Stomach smooth muscle (tissue), 2 donors: ENCODE data around the gene ASL.
"Not testable (repeated sequence)": the region's sequence is repeated elsewhere in the genome, so short reads cannot be mapped to it uniquely, and the experiment has no call there.

Experiments used
- H3K27ac ChIP-seq: one replicate; pipeline ENCODE4 v1.7.0; 2013; ENCODE audit warnings: mild to moderate bottlenecking, low read length, inconsistent platforms
- H3K27me3 ChIP-seq, 2 donors: one replicate each; pipeline ENCODE4 v1.7.0; 2013; ENCODE audit warnings: low read length in 2 of 2; ENCODE audit not compliant: insufficient read depth in 2 of 2, control insufficient read depth in 1 of 2
- H3K36me3 ChIP-seq, 2 donors: one replicate each; pipeline ENCODE4 v1.7.0; 2013; ENCODE audit warnings: low read length in 2 of 2; ENCODE audit not compliant: control insufficient read depth in 2 of 2, insufficient read depth in 2 of 2
- H3K4me1 ChIP-seq: one replicate; pipeline ENCODE4 v1.7.0; 2013; ENCODE audit warnings: low read length; ENCODE audit not compliant: control insufficient read depth, insufficient read depth
- H3K4me3 ChIP-seq, 2 donors: one replicate each; pipeline ENCODE4 v1.7.0; 2013; ENCODE audit warnings: low read length in 2 of 2
- H3K9ac ChIP-seq, 2 donors: one replicate each; pipeline ENCODE4 v1.7.0; 2013; ENCODE audit warnings: low read length in 2 of 2, mild to moderate bottlenecking in 1 of 2
- H3K9me3 ChIP-seq, 2 donors: one replicate each; pipeline ENCODE4 v1.7.0; 2013; ENCODE audit warnings: low read length in 2 of 2; ENCODE audit not compliant: control insufficient read depth in 2 of 2
- donor health status: healthy.
- donor health status: Pancreatic carcinoma.

ASL gene

GRCh38 chr7:66075590-66076461, at the start of gene ASL:
ASL (plus strand) TSS chr7:66075819; CDS start chr7:66076082, 263 bp downstream.
- peak within 1 kb of the TSS; percentile 57 to 81 for H3K9ac ChIP-seq
- H3K27ac ChIP-seq, result no peak within 1 kb of the TSS
- no peaks in the 10 kb centered on the region for H3K27me3 ChIP-seq
- H3K36me3 ChIP-seq, result no peaks in the 10 kb centered on the region
- H3K4me1 ChIP-seq, result peaks cover 12% of the 10 kb centered on the region
- H3K9me3 ChIP-seq, result no peaks in the 10 kb centered on the region
- H3K4me3 ChIP-seq, result peak within 1 kb of the TSS; percentile 73 to 91

GRCh38 chr7:66028342-66028741, 47.3 kb upstream of the ASL start:
- H3K9me3 ChIP-seq, H3K4me1 ChIP-seq, H3K4me3 ChIP-seq, H3K9ac ChIP-seq, H3K36me3 ChIP-seq, H3K27ac ChIP-seq, H3K27me3 ChIP-seq: not testable (repeated sequence)

- H3K4me3 ChIP-seq, result no peak overlapping the region
- H3K4me1 ChIP-seq, result no peaks in the 10 kb centered on the region
- H3K9ac ChIP-seq, result no peak overlapping the region
- no peaks in the 10 kb centered on the region for H3K27me3 ChIP-seq
- no peak overlapping the region for H3K27ac ChIP-seq
- no peaks in the 10 kb centered on the region for H3K9me3 ChIP-seq
- no peaks in the 10 kb centered on the region for H3K36me3 ChIP-seq
These were observed 41.9 kb upstream of the ASL start for GRCh38 chr7:66033471-66034385.

- not testable (repeated sequence) for H3K4me1 ChIP-seq, H3K9me3 ChIP-seq, H3K4me3 ChIP-seq, H3K27ac ChIP-seq, H3K36me3 ChIP-seq, H3K27me3 ChIP-seq, H3K9ac ChIP-seq
These were observed 41.1 kb upstream of the ASL start for GRCh38 chr7:66034436-66035010.

- Histone ChIP-seq H3K9me3 (no peaks in the 10 kb centered on the region), H3K36me3 (no peaks in the 10 kb centered on the region), H3K9ac (no peak overlapping the region), H3K27ac (no peak overlapping the region), H3K4me3 (no peak overlapping the region), H3K4me1 (no peaks in the 10 kb centered on the region), H3K27me3 (no peaks in the 10 kb centered on the region)
These were observed 39.2 kb upstream of the ASL start for GRCh38 chr7:66036382-66036781.

- Histone ChIP-seq H3K4me3 (no peak overlapping the region), H3K9ac (no peak overlapping the region), H3K27me3 (no peaks in the 10 kb centered on the region), H3K4me1 (no peaks in the 10 kb centered on the region), H3K9me3 (no peaks in the 10 kb centered on the region), H3K36me3 (no peaks in the 10 kb centered on the region), H3K27ac (no peak overlapping the region)
These were observed 38.8 kb upstream of the ASL start for GRCh38 chr7:66036788-66037187.

GRCh38 chr7:66039094-66039670, 36.4 kb upstream of the ASL start:
- Histone ChIP-seq H3K4me1 (peaks cover 6% of the 10 kb centered on the region), H3K36me3 (no peaks in the 10 kb centered on the region), H3K27me3 (no peaks in the 10 kb centered on the region), H3K9me3 (no peaks in the 10 kb centered on the region), H3K4me3 (no peak overlapping the region), H3K27ac (no peak overlapping the region), H3K9ac (no peak overlapping the region)

- Histone ChIP-seq H3K27me3 (no peaks in the 10 kb centered on the region), H3K36me3 (no peaks in the 10 kb centered on the region), H3K4me3 (peak overlapping the region; percentile 50 to 73), H3K27ac (no peak overlapping the region), H3K9me3 (no peaks in the 10 kb centered on the region), H3K4me1 (peaks cover 7% of the 10 kb centered on the region), H3K9ac (peak overlapping the region in 1 of 2 donors; percentile 58)
These were observed 31.7 kb upstream of the ASL start for GRCh38 chr7:66043681-66044497.

- H3K27me3 ChIP-seq, H3K9ac ChIP-seq, H3K9me3 ChIP-seq, H3K27ac ChIP-seq, H3K36me3 ChIP-seq, H3K4me1 ChIP-seq: not testable (repeated sequence)
- H3K4me3 ChIP-seq, result peak overlapping the region in 1 of 2 donors; percentile 73
These were observed 31.1 kb upstream of the ASL start for GRCh38 chr7:66044498-66044854.

GRCh38 chr7:66047426-66047825, 28.2 kb upstream of the ASL start:
- peaks cover 11% of the 10 kb centered on the region for H3K4me1 ChIP-seq
- H3K9ac ChIP-seq, result no peak overlapping the region

More at GRCh38 chr7:66047426-66047825, 28.2 kb upstream of the ASL start:
- H3K9me3 ChIP-seq, result no peaks in the 10 kb centered on the region
- H3K4me3 ChIP-seq, result no peak overlapping the region
- no peak overlapping the region for H3K27ac ChIP-seq
- no peaks in the 10 kb centered on the region for H3K36me3 ChIP-seq
- no peaks in the 10 kb centered on the region for H3K27me3 ChIP-seq
